NCI-H446 treated with DMSO at 0.1 percent for 48 hours (cell line): ENCODE results near the gene RADIL.
"Not testable (repeated sequence)": the region's sequence is repeated elsewhere in the genome, so short reads cannot be mapped to it uniquely, and the experiment has no call there.

ENCODE experiments used
- DNase-seq: peaks from one replicate; lab custom pipeline; 2025; lab: John Stamatoyannopoulos, UW

Gene RADIL

GRCh38 chr7:4883372-4884144 lies at the start of gene RADIL:
Gene RADIL (minus strand): TSS chr7:4883716. CDS start chr7:4878139, 5,577 bp downstream.
- peak; percentile 87 for DNase-seq

- DNase-seq: no peak
These were observed 48.4 kb upstream of the RADIL start for GRCh38 chr7:4931943-4932342.

GRCh38 chr7:4929005-4929404 lies 45.5 kb upstream of the RADIL start:
- DNase-seq: no peak

GRCh38 chr7:4928445-4928844 lies 44.9 kb upstream of the RADIL start:
- no peak for DNase-seq

DNA sequence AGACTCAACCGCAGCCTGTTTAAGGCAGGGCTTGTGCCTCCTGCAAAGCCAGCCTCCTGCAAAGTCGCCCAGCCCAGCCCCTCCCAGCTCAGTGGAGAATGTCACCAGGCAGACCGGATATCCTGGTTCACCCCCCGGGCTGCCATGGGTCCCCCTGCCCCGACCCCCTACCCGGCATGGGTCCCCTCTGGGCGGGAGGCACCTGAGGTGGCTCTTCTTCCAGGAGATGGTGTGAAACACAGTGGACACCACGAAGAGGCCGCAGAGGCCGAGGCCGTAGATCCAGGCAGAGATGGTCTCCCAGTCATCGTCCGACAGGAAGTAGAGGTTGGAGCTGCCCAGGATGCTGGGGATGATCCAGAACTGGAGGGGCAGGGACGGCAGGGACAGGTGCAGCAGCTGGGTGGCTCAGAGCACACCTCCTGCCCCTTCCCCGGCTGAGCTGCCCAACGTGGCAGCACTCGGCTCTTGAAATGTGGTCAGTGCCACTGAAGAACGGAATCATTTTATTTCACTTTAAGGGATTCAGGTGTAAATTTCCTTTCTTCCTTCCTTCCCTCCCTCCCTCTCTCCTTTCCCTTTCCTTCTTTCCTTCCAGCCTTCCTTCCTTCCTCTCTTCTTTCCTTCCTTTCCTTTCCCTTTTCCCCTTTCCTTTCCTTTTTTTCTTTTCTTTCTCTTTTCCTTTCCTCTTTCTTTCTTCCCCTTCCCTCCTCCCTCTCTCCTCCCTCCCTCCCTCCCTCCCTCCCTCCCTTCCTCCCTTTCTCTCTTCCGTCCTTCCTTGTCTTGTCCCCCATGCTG lies 36.7 kb upstream of the RADIL start:
- no peak for DNase-seq

DNA sequence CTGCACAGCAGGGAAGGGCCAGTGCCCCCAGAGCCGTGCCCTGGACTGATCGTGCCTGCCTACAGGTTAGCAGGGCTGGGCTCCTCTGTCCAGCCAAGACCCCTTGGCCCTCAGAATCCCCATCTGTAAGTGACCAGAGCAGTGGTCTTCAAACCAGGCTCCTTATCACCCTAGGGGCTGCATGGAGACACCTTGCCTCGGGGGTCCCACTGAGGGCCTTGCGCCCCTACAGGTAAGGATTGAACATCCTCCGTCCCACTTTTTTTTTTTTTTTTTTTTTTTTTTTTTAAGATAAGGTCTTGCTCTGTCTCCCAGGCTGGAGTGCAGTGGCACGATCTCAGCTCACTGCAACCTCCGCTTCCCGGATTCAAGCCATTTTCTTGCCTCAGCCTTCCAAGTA lies 32.6 kb upstream of the RADIL start:
- DNase-seq: no peak

DNA sequence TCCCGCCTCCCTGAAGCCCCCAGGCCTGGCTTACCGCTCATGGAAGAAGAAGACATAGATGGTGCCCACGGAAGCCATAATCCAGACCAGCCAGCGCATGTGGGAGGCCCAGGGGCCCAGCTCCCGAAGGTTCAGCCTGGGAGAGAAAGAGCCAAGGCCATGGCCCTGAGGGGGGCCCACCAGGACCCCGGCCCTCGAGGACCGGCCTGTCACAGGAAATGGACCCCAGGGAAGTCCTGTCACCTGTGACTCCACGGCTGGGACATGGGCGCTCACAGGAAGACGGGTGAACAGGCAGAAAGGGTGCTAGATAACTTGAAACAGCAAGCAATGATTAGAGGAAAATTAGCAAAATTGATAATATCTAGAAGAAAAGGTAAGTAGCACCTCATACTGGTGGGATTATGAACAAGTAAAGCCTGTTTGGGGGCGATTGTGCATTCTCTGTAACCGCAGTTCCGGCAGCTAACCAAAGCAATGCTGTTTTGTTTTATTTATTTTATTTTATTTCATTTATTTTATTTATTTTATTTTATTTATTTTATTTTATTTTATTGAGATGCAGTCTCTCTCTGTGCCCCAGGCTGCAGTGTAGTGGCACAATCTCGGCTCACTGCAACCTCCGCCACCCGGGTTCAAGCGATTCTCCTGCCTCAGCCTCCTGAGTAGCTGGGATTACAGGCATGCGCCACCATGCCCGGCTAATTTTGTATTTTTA lies 27.8 kb upstream of the RADIL start:
- no peak for DNase-seq

- no peak for DNase-seq
These were observed 23.2 kb upstream of the RADIL start for GRCh38 chr7:4906682-4907081.

DNA sequence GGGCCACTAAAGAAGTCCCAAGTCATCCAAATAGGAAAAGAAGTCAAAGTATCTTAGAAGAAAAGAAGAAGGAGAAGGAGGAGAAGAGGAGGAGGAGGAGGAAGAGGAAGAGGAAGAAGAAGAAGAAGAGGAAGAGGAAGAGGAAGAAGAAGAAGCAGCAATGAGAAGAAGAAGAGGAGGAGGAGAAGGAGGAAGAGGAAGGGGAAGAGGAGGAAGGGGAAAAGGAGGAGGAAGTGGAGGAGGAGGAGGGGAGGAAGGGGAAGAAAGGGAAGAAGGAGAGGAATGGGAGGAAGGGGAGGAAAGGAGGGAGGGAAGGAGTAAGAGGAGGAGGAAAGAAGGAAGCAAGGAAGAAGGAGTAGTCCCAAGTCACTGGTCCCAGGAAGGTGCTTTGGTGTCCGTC lies 21.7 kb upstream of the RADIL start:
- no peak for DNase-seq

GRCh38 chr7:4904346-4904745 lies 20.8 kb upstream of the RADIL start:
- no peak for DNase-seq

DNA sequence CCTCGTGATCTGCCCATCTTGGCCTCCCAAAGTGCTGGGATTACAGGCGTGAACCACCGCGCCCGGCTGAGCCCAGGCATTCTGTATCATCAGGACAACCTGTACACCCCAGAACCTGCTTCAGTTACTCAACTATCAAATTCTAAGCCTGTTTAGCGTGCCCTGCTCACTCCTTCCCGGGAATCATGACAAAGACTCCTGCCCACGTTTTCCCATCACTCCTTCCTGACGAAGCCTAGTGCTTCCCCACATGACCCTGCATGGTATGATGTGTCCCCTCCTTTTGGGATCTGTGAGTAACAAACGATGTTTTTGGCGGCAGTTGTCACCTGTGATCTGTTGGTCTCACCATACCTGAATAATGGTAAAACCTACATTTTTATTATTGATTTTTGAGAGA lies 12.2 kb upstream of the RADIL start:
- DNase-seq: no peak

GRCh38 chr7:4894482-4894881 lies 11.0 kb upstream of the RADIL start:
- DNase-seq: no peak

- no peak for DNase-seq
These were observed 10.5 kb upstream of the RADIL start for GRCh38 chr7:4893929-4894475.

GRCh38 chr7:4893188-4893587 lies 9.7 kb upstream of the RADIL start:
- DNase-seq: not testable (repeated sequence)

DNA sequence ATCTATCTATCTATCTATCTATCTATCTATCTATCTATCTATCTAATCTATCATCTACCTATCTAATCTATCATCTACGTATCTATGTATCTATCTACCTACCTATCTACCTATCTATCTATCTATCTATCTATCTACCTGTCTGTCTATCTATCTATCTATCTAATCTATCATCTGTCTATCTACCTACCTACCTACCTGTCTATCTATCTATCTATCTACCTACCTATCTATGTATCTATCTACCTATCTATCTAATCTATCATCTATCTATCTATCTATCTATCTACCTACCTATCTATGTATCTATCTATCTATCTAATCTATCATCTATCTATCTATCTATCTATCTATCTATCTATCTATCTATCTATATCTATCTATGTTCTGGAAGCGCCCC lies 8.0 kb upstream of the RADIL start:
- not testable (repeated sequence) for DNase-seq

DNA sequence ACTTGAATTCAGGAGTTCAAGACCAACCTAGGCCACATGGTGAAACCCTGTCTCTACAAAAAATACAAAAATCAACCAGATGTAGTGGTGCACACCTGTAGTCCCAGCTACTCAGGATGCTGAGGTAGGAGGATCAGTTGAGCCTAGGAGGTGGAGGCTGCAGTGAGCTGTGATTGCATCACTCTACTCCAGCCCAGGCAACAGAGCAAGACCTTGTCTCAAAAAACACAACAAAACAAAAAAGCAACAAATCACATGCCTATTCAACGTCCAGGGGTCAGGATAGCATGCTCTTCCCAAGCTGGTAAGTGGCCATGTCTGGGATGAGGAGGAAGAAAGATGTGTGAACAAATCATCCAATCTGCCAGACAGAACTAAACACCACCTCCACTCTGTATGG lies 6.2 kb upstream of the RADIL start:
- DNase-seq: no peak

- no peak for DNase-seq
These were observed 4.6 kb upstream of the RADIL start for GRCh38 chr7:4888161-4888560.

DNA sequence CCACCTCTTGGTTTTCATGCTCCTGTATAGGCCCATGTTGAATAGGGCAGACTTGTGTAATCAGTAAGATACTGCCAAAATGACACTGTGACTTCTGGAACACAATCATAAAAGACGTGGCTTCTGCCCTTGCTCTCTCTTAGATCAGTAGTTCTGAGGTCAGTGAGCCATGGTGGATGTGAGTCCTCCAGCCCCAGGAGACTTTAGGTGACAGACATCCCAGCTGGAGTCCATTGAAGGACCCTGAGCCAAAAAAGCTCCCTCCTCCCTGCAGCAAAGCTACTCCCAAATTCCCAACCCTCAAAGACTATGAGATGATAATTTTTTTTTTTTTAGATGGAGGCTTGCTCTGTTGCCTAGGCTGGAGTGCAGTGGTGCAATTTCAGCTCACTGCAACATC lies 3.2 kb upstream of the RADIL start:
- no peak for DNase-seq

GRCh38 chr7:4885317-4885807 lies 1.8 kb upstream of the RADIL start:
- DNase-seq: no peak

- no peak for DNase-seq
These were observed 648 bp upstream of the RADIL start for GRCh38 chr7:4884164-4884563.

- no peak for DNase-seq
These were observed 514 bp downstream of the RADIL start for GRCh38 chr7:4883033-4883371.
